Thyroid gland (tissue), 4 donors: Measurements from ENCODE around the gene PPP1R8.

Experiments used
- CTCF ChIP-seq, 6 experiments: fragments of 200-600 bp in 3 of 6; fragments of 450-650 bp in 3 of 6; sonication (generic) in 3 of 6; IDR thresholded peaks; one replicate each; pipeline ENCODE4 v1.5.1; 2016 to 2019; ENCODE audit warnings: antibody characterized with exemption in 6 of 6, mild to moderate bottlenecking in 2 of 6, inconsistent platforms in 1 of 6, moderate library complexity in 1 of 6
- POLR2A ChIP-seq, 2 donors: fragments of 450-650 bp; IDR thresholded peaks; one replicate each; pipeline ENCODE4 v1.6.1; 2017; ENCODE audit warnings: antibody characterized with exemption in 2 of 2, mild to moderate bottlenecking in 2 of 2, moderate library complexity in 1 of 2

- TF ChIP-seq CTCF (IDR thresholded peaks at IDR 0.05) (no peak), POLR2A (IDR thresholded peaks at IDR 0.05) (no peak)
Measured at GRCh38 chr1:27862004-27862403, 31.4 kb downstream of the PPP1R8 start.
